HL-60 (cell line): ENCODE data around the gene TJP2.

Experiments
- DNase-seq, 2 experiments: peaks; one replicate each; pipeline ENCODE4 v3.0.0-alpha.2; 2010 to 2020; ENCODE audit warnings: low read depth in 1 of 2, low spot score in 1 of 2
- H3K27ac ChIP-seq: fragments of 250-450 bp; sonication (Bioruptor Pico); replicated peaks from 2 replicates; pipeline ENCODE4 v1.5.1; 2020; ENCODE audit warnings: mild to moderate bottlenecking, moderate library complexity
- H3K27me3 ChIP-seq: fragments of 250-450 bp; sonication (Bioruptor Pico); 2 replicates; pipeline ENCODE4 v1.5.1; 2021; ENCODE audit warnings: mild to moderate bottlenecking, moderate library complexity; ENCODE audit not compliant: insufficient read depth, poor library complexity, severe bottlenecking
- H3K4me3 ChIP-seq: replicated peaks from 2 replicates; pipeline ENCODE4 v1.5.1; 2011; ENCODE audit warnings: mild to moderate bottlenecking, control low read depth, low read length; ENCODE audit not compliant: insufficient read depth
- GABPA ChIP-seq: IDR thresholded peaks from 2 replicates; pipeline ENCODE4 v1.6.1; 2012; ENCODE audit warnings: low read depth
- POLR2AphosphoS5 ChIP-seq: IDR thresholded peaks from 2 replicates; pipeline ENCODE4 v1.6.1; 2012; ENCODE audit warnings: low read depth
- REST ChIP-seq: IDR thresholded peaks from 2 replicates; pipeline ENCODE4 v1.6.1; 2012; ENCODE audit warnings: low read depth; ENCODE audit not compliant: insufficient replicate concordance
- SPI1 ChIP-seq: IDR thresholded peaks from 2 replicates; pipeline ENCODE4 v1.6.1; 2012; ENCODE audit warnings: low read depth, mild to moderate bottlenecking, borderline replicate concordance
- TF ChIP-seq, protein P1 (sequence below): IDR thresholded peaks from one replicate; pipeline ENCODE4 v1.5.1; 2011; ENCODE audit warnings: low read length, control low read depth, inconsistent platforms; ENCODE audit not compliant: insufficient read depth

Gene TJP2

GRCh38 chr9:69249337-69249736, 75.3 kb downstream of the TJP2 start:
- no peak for TF ChIP-seq SPI1
- TF ChIP-seq REST: no peak
- TF ChIP-seq, protein P1, sequence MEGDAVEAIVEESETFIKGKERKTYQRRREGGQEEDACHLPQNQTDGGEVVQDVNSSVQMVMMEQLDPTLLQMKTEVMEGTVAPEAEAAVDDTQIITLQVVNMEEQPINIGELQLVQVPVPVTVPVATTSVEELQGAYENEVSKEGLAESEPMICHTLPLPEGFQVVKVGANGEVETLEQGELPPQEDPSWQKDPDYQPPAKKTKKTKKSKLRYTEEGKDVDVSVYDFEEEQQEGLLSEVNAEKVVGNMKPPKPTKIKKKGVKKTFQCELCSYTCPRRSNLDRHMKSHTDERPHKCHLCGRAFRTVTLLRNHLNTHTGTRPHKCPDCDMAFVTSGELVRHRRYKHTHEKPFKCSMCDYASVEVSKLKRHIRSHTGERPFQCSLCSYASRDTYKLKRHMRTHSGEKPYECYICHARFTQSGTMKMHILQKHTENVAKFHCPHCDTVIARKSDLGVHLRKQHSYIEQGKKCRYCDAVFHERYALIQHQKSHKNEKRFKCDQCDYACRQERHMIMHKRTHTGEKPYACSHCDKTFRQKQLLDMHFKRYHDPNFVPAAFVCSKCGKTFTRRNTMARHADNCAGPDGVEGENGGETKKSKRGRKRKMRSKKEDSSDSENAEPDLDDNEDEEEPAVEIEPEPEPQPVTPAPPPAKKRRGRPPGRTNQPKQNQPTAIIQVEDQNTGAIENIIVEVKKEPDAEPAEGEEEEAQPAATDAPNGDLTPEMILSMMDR: no peak
- no peak for TF ChIP-seq GABPA
- no peak for TF ChIP-seq POLR2AphosphoS5

GRCh38 chr9:69250681-69251080, 76.6 kb downstream of the TJP2 start:
- no peaks in the 10 kb centered on the region for H3K27me3 ChIP-seq
- no peak overlapping the region for H3K27ac ChIP-seq
- H3K4me3 ChIP-seq: no peak overlapping the region
- TF ChIP-seq, protein P1: no peak
- TF ChIP-seq REST (no peak), SPI1 (no peak), GABPA (no peak), POLR2AphosphoS5 (no peak)
- no peak for DNase-seq

More at GRCh38 chr9:69249337-69249736, 75.3 kb downstream of the TJP2 start:
- Histone ChIP-seq H3K27me3 (no peaks in the 10 kb centered on the region), H3K27ac (no peak overlapping the region), H3K4me3 (no peak overlapping the region)
- no peak for DNase-seq

- TF ChIP-seq SPI1: no peak
- no peak for TF ChIP-seq REST
- no peak for TF ChIP-seq POLR2AphosphoS5
- TF ChIP-seq GABPA: no peak
- TF ChIP-seq, protein P1: no peak
- Histone ChIP-seq H3K27me3 (no peaks in the 10 kb centered on the region), H3K4me3 (no peak overlapping the region), H3K27ac (no peak overlapping the region)
- no peak for DNase-seq
Observed at GRCh38 chr9:69252436-69252835, 78.4 kb downstream of the TJP2 start.
